ENCODE measurements around the gene GAPVD1.

DNA sequence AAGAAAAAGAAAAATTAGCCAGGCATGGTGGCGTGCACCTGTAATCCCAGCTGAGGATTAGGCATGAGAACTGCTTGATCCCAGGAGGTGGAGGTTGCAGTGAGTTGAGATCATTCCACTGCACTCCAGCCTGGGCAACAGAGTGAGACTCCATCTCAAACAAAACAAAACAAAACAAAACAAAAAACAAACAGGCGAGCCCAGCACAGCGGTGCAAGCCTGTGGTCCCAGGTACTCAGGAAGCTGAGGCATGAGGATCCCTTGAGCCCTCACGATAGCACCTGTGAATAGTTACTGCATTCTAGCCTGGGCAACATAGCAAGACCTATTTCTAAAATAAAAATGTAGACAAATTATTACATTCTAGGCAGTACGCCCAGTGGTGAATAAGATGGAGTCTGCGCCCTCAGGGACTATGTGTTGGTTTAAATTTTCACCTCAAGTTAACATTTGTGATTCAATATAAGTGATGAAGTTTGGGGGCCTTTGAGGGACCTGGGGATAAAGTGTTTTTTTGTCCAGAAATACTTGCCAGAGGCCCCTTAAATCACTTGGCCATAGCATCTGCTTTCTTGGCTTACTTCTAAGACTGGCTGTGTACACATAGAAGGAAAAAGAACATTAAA lies 3.4 kb upstream of the GAPVD1 start:
- no peak for TF ChIP-seq POLR2A (IDR thresholded peaks at IDR 0.05)
- TF ChIP-seq, protein P1, sequence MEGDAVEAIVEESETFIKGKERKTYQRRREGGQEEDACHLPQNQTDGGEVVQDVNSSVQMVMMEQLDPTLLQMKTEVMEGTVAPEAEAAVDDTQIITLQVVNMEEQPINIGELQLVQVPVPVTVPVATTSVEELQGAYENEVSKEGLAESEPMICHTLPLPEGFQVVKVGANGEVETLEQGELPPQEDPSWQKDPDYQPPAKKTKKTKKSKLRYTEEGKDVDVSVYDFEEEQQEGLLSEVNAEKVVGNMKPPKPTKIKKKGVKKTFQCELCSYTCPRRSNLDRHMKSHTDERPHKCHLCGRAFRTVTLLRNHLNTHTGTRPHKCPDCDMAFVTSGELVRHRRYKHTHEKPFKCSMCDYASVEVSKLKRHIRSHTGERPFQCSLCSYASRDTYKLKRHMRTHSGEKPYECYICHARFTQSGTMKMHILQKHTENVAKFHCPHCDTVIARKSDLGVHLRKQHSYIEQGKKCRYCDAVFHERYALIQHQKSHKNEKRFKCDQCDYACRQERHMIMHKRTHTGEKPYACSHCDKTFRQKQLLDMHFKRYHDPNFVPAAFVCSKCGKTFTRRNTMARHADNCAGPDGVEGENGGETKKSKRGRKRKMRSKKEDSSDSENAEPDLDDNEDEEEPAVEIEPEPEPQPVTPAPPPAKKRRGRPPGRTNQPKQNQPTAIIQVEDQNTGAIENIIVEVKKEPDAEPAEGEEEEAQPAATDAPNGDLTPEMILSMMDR (IDR thresholded peaks at IDR 0.05), result no peak

Data from lower leg skin (tissue), 3 donors.